GM23338 (cell line): Measurements from ENCODE around the gene NEU2. TPM values are rescaled to one million over a fixed set of nuclear protein-coding genes. Genes with fewer than 3 reads are reported as not detected.

ENCODE experiments used
- ATAC-seq: fragments of 200-7000 bp; cut with Tn5 transposase; 3 replicates; pipeline ENCODE4 v1.9.1; 2020
- DNase-seq: peaks from one replicate; pipeline ENCODE4 v3.0.0-alpha.2; 2015; ENCODE audit warnings: low spot score
- H2AFZ ChIP-seq: fragments of 200-600 bp; sonication (generic); 2 replicates; pipeline ENCODE4 v1.8.0; 2016; ENCODE audit warnings: antibody characterized with exemption, mild to moderate bottlenecking, moderate library complexity
- H3F3A ChIP-seq: fragments of 200-600 bp; sonication (generic); replicated peaks from 2 replicates; pipeline ENCODE4 v1.8.0; 2017; ENCODE audit warnings: antibody characterized with exemption, mixed run types, low read depth
- H3K27ac ChIP-seq: fragments of 200-600 bp; sonication (generic); 2 replicates; pipeline ENCODE4 v1.6.1; 2016; ENCODE audit warnings: low read depth
- H3K27me3 ChIP-seq: fragments of 200-600 bp; sonication (generic); 2 replicates; pipeline ENCODE4 v1.8.0; 2016; ENCODE audit warnings: mild to moderate bottlenecking, mixed run types, moderate library complexity; ENCODE audit not compliant: insufficient read depth
- H3K36me3 ChIP-seq: fragments of 200-600 bp; sonication (generic); 2 replicates; pipeline ENCODE4 v1.8.0; 2016; ENCODE audit warnings: mild to moderate bottlenecking; ENCODE audit not compliant: insufficient read depth
- H3K4me1 ChIP-seq: fragments of 200-600 bp; sonication (generic); 2 replicates; pipeline ENCODE4 v1.8.0; 2016; ENCODE audit warnings: mild to moderate bottlenecking, moderate library complexity; ENCODE audit not compliant: insufficient read depth
- H3K4me2 ChIP-seq: fragments of 200-600 bp; sonication (generic); 2 replicates; pipeline ENCODE4 v1.7.1; 2017; ENCODE audit warnings: mixed run types
- H3K4me3 ChIP-seq: fragments of 200-600 bp; sonication (generic); 2 replicates; pipeline ENCODE4 v1.6.1; 2016; ENCODE audit warnings: mixed run types
- H3K79me2 ChIP-seq: fragments of 200-600 bp; sonication (generic); replicated peaks from 2 replicates; pipeline ENCODE4 v1.8.0; 2017; ENCODE audit warnings: mild to moderate bottlenecking; ENCODE audit not compliant: insufficient read depth
- H3K9me2 ChIP-seq: fragments of 200-600 bp; sonication (generic); 2 replicates; pipeline ENCODE4 v1.8.0; 2017; ENCODE audit not compliant: insufficient read depth
- H4K20me1 ChIP-seq: fragments of 200-600 bp; sonication (generic); replicated peaks from 2 replicates; pipeline ENCODE4 v1.8.0; 2017; ENCODE audit warnings: mild to moderate bottlenecking; ENCODE audit not compliant: insufficient read depth
- H3K27ac Mint-ChIP-seq: 2 replicates; pipeline ENCODE4 v1.8.0; 2020; ENCODE audit warnings: inconsistent platforms, mild to moderate bottlenecking, moderate library complexity, mixed read lengths
- H3K27me3 Mint-ChIP-seq: 3 replicates; pipeline ENCODE4 v1.8.0; 2022; ENCODE audit warnings: low read depth, mild to moderate bottlenecking, moderate library complexity, mixed read lengths, inconsistent platforms; ENCODE audit not compliant: insufficient read depth, poor library complexity
- H3K36me3 Mint-ChIP-seq: 3 replicates; pipeline ENCODE4 v1.8.0; 2021; ENCODE audit warnings: low read depth, mild to moderate bottlenecking, inconsistent platforms, moderate library complexity, mixed read lengths
- H3K4me1 Mint-ChIP-seq: 3 replicates; pipeline ENCODE4 v1.8.0; 2020; ENCODE audit warnings: mild to moderate bottlenecking, inconsistent platforms, mixed read lengths
- H3K4me3 Mint-ChIP-seq: 3 replicates; pipeline ENCODE4 v1.8.0; 2021; ENCODE audit warnings: moderate library complexity, mild to moderate bottlenecking, inconsistent platforms, mixed read lengths
- H3K9me3 Mint-ChIP-seq: 3 replicates; pipeline ENCODE4 v1.8.0; 2020; ENCODE audit warnings: moderate library complexity, mild to moderate bottlenecking, inconsistent platforms, mixed read lengths
- CREB1 ChIP-seq: fragments of 250-450 bp; sonication (Bioruptor Pico); IDR thresholded peaks from 2 replicates; pipeline ENCODE4 v1.5.0; 2020; ENCODE audit warnings: low read depth, mild to moderate bottlenecking, moderate library complexity
- CTCF ChIP-seq, 2 experiments: fragments of 200-600 bp in 1 of 2; sonication (generic) in 1 of 2; conservative IDR thresholded peaks; 2 replicates each; pipeline versions ENCODE4 v1.5.1 to v1.6.1; 2016 to 2017; ENCODE audit warnings: antibody characterized with exemption in 2 of 2, low read depth in 2 of 2, mild to moderate bottlenecking in 2 of 2, moderate library complexity in 1 of 2
- ETS1 ChIP-seq: IDR thresholded peaks from 2 replicates; pipeline ENCODE4 v1.6.1; 2016; ENCODE audit warnings: antibody characterized with exemption
- EZH2 ChIP-seq: fragments of 200-600 bp; sonication (generic); IDR thresholded peaks from one replicate; pipeline ENCODE4 v1.8.0; 2017; ENCODE audit warnings: antibody characterized with exemption, mild to moderate bottlenecking, low read depth; ENCODE audit not compliant: unreplicated experiment
- EZH2phosphoT487 ChIP-seq: fragments of 200-600 bp; sonication (generic); IDR thresholded peaks from one replicate; pipeline ENCODE4 v1.8.1; 2018; ENCODE audit warnings: antibody characterized with exemption; ENCODE audit not compliant: unreplicated experiment
- JUNB ChIP-seq: IDR thresholded peaks from one replicate; pipeline ENCODE4 v1.6.1; 2016; ENCODE audit warnings: antibody characterized with exemption; ENCODE audit not compliant: unreplicated experiment
- NANOG ChIP-seq: IDR thresholded peaks from 2 replicates; pipeline ENCODE4 v1.6.1; 2016; ENCODE audit warnings: antibody characterized with exemption, borderline replicate concordance
- REST ChIP-seq: IDR thresholded peaks from one replicate; pipeline ENCODE4 v1.6.1; 2018; ENCODE audit warnings: antibody characterized with exemption; ENCODE audit not compliant: unreplicated experiment
- STAT1 ChIP-seq: IDR thresholded peaks from one replicate; pipeline ENCODE4 v1.6.1; 2016; ENCODE audit warnings: antibody characterized with exemption; ENCODE audit not compliant: unreplicated experiment
- polyA plus RNA-seq: library from polyadenylated mRNA; unstranded; fragments of >200 nt; fragmentation: Nextera tagmentation; extraction: Ambion mirVana; gene quantifications from 2 replicates; pipeline ENCODE4 v1.2.1, GENCODE V29; 2016
- total RNA-seq: library from RNA; depleted of rRNA; stranded (reverse); fragments of >200 nt; shearing (Covaris generic); gene quantifications from 2 replicates; pipeline ENCODE4 v1.2.3, GENCODE V29; 2014

The NEU2 gene
- total and polyA plus RNA-seq, 2 experiments from 2014 or later: not detected

GRCh38 chr2:233081731-233082221, 49.3 kb downstream of the NEU2 start:
- DNase-seq: no peak
- H3K36me3 Mint-ChIP-seq: no peaks in the 10 kb centered on the region
- Histone ChIP-seq H4K20me1 (no peaks in the 10 kb centered on the region), H3K4me3 (no peak overlapping the region), H2AFZ (no peak overlapping the region), H3K4me1 (no peaks in the 10 kb centered on the region), H3K27ac (no peak overlapping the region), H3K4me2 (no peak overlapping the region), H3K36me3 (no peaks in the 10 kb centered on the region), H3F3A (no peaks in the 10 kb centered on the region), H3K79me2 (no peaks in the 10 kb centered on the region), H3K27me3 (no peaks in the 10 kb centered on the region), H3K9me2 (no peaks in the 10 kb centered on the region)
- ATAC-seq: no peak
- peaks cover 7% of the 10 kb centered on the region for H3K4me1 Mint-ChIP-seq
- TF ChIP-seq ETS1 (no peak), STAT1 (no peak), EZH2 (no peak), REST (no peak), NANOG (no peak), EZH2phosphoT487 (no peak), JUNB (no peak), CTCF (conservative IDR thresholded peaks at IDR 0.05; ENCODE audit: low read depth in 2 of 2) (no peak)
- no peak overlapping the region for H3K27ac Mint-ChIP-seq
- H3K27me3 Mint-ChIP-seq: peaks cover 8% of the 10 kb centered on the region
- H3K9me3 Mint-ChIP-seq: no peaks in the 10 kb centered on the region
- no peak overlapping the region for H3K4me3 Mint-ChIP-seq

- Histone ChIP-seq H2AFZ (no peak overlapping the region), H3K4me1 (no peaks in the 10 kb centered on the region), H3K36me3 (no peaks in the 10 kb centered on the region), H3K27me3 (no peaks in the 10 kb centered on the region), H3K4me3 (no peak overlapping the region), H3K9me2 (no peaks in the 10 kb centered on the region), H3K79me2 (no peaks in the 10 kb centered on the region), H3K4me2 (no peak overlapping the region), H3K27ac (no peak overlapping the region), H3F3A (no peaks in the 10 kb centered on the region), H4K20me1 (no peaks in the 10 kb centered on the region)
- Mint-ChIP-seq H3K27ac (no peak overlapping the region), H3K27me3 (peaks cover 9% of the 10 kb centered on the region), H3K9me3 (no peaks in the 10 kb centered on the region), H3K4me1 (peaks cover 7% of the 10 kb centered on the region), H3K36me3 (no peaks in the 10 kb centered on the region), H3K4me3 (no peak overlapping the region)
- ATAC-seq: no peak
- no peak for DNase-seq
- TF ChIP-seq CTCF (conservative IDR thresholded peaks at IDR 0.05; ENCODE audit: low read depth in 2 of 2) (no peak), STAT1 (no peak), CREB1 (CRISPR knock-in tag) (no peak)
These were observed 49.9 kb downstream of the NEU2 start for GRCh38 chr2:233082222-233082930.
